Neural crest cell (in vitro differentiated cells): ENCODE measurements around the gene MUC5AC. TPM values are rescaled to one million over a fixed set of nuclear protein-coding genes. Genes with fewer than 3 reads are reported as not detected.

Experiments
- DNase-seq: peaks from one replicate; pipeline ENCODE4 v3.0.0; 2021; ENCODE audit warnings: low read depth, mixed read lengths, low spot score
- H3K27ac Mint-ChIP-seq: one replicate; pipeline ENCODE4 v1.8.0; 2021; ENCODE audit warnings: mild to moderate bottlenecking, mixed read lengths; ENCODE audit not compliant: unreplicated experiment
- H3K27me3 Mint-ChIP-seq: 2 replicates; pipeline ENCODE4 v1.8.0; 2021; ENCODE audit warnings: low read depth, mild to moderate bottlenecking, mixed read lengths
- H3K36me3 Mint-ChIP-seq: 2 replicates; pipeline ENCODE4 v1.8.0; 2021; ENCODE audit warnings: low read depth, mild to moderate bottlenecking, mixed read lengths
- H3K4me1 Mint-ChIP-seq: 2 replicates; pipeline ENCODE4 v1.8.0; 2021; ENCODE audit warnings: mixed read lengths
- H3K4me3 Mint-ChIP-seq: one replicate; pipeline ENCODE4 v1.8.0; 2021; ENCODE audit warnings: mild to moderate bottlenecking, mixed read lengths
- H3K9me3 Mint-ChIP-seq: 2 replicates; pipeline ENCODE4 v1.8.0; 2021; ENCODE audit warnings: mixed read lengths
- CTCF ChIP-seq: fragments of 200-600 bp; sonication (generic); conservative IDR thresholded peaks from 2 replicates; pipeline ENCODE4 v1.5.0; 2021; ENCODE audit warnings: antibody characterized with exemption, mild to moderate bottlenecking
- total RNA-seq: library from RNA; stranded (reverse); gene quantifications from 2 replicates; pipeline ENCODE4 v1.2.1, GENCODE V29; 2021

MUC5AC gene
- total RNA-seq, 1 donor from 2014 or later = not detected

DNA sequence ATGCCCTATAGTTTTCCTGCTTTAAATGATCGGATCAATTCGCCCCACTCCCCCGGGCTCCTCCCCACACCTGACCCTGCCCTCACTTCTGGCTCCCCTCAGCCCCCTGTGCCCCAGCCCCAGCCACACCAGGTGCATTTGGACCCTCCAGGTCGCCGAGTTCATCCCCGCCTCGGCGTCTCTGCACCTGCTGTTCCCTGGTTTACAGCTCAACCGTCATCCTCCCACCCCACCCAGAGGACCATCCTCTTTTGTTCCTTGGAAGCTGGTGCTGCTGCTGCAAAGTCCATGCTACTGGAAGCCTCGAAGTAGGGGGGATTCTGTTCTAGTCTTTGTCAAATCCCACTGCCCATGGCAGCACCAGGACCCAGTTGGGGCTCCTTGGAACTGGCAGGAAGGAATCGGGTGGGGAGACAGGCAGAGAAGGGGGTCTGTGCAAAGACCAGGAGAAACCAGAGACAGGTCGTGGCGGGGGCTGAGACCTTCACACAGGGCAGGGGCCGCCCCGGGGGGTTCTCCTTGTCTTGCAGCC, 60.6 kb downstream of the MUC5AC start:
- no peak for DNase-seq
- H3K27ac Mint-ChIP-seq = no peak overlapping the region
- H3K36me3 Mint-ChIP-seq = no peaks in the 10 kb centered on the region
- no peaks in the 10 kb centered on the region for H3K4me1 Mint-ChIP-seq
- peaks cover 34% of the 10 kb centered on the region for H3K27me3 Mint-ChIP-seq
- TF ChIP-seq CTCF = no peak
- no peak overlapping the region for H3K4me3 Mint-ChIP-seq
- peaks cover 5% of the 10 kb centered on the region for H3K9me3 Mint-ChIP-seq

DNA sequence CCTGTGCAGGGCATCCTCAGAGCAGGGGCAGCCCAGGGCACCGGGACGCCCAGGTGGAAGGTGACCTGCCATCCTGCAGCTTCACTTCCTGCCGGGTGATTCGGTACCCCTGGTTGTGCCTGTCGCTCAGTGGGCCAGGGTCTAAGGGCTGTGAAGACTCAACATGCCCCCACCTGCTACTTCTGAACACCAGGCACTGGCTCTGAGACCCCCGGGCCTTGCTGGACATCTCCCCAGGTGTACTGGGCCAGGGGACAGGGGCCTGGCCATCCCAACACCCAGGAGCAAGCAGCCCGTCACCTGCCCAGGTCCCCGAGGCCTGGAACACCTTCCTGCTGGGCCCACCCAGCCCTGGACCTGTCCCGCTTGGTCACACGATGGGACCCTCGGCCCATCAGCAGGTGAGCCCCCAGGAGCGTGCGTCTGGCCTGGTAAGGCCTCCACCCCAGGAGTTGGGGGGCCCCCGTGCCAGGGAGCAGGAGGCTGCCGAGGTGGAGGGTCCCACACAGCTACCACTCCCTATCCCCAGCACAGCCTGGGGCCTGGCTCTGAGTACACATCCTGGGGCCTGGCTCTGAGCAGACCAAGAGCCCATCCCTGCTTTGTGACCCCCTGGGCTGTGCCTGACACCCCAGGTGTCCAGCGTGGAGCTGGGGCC, 61.2 kb downstream of the MUC5AC start:
- H3K4me1 Mint-ChIP-seq = no peaks in the 10 kb centered on the region
- no peak overlapping the region for H3K27ac Mint-ChIP-seq
- DNase-seq = no peak
- no peak for TF ChIP-seq CTCF
- H3K4me3 Mint-ChIP-seq = no peak overlapping the region
- H3K27me3 Mint-ChIP-seq = peaks cover 30% of the 10 kb centered on the region
- peaks cover 5% of the 10 kb centered on the region for H3K9me3 Mint-ChIP-seq
- H3K36me3 Mint-ChIP-seq = no peaks in the 10 kb centered on the region

DNA sequence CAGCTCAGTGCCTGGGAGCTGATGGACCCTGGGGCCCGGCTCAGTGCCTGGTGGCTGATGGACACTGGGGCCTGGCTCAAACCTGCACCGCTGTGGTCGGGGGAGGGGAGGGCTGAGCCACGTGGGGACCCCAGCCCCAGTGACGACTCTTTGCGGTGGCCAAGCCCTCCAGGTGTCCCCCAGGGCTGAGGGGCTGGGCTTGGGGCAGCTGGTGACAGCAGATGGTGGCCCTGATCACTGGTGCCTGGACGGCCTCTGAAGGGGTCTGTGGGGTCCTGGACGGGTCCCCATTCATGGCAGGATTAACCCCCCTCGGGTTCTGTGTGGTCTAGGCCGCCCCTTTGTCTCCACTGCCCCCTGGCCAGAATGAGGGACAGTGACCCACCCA, 61.7 kb downstream of the MUC5AC start:
- DNase-seq = no peak
- no peaks in the 10 kb centered on the region for H3K4me1 Mint-ChIP-seq

DNA sequence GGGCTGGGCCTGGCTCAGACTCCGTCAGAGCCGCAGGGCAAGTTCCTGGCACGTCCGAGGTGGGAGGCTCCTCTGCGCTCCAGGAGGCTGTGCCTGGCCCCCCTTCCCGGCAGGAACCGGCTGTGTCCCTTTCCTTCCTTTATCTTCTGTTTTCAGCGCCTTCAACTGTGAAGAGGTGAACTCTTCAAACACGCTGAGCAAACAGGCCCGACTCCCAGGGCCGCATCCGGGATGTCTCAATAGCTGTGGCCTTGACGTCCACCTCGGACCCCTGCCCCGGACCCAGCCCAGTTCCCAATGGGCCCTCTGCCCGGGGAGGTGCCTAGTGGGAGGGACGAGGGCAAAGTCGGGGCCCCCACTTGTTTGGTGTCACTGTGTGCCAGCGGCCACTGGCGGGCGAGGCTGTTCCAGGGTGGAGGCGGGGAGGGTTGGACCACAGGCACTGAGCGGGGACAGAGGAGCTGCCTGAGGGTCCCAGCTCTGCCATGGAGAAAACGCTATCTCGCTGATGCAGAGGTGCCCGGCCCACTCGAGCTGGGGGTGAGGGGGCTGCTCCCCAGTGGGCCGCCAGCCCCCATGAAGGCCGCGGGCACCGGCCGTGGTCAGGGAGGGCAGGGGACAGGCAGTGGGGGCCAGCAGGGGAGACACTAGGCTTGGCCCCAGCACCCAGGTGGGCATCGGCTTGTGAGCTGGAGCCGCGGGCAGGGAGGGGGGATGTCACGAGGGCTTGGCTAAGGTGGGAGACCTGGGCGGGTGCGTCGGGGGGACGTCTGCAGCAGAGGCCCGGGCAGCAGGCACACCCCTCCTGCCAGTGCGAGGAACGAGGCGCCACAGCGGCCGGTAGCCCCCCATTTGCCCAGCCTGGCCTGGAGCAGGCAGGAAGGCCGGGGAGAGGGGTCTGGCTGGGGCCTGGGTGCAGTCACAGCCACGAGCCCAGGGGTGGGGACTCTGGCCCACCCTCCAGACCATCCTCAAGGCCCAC, 62.4 kb downstream of the MUC5AC start:
- Mint-ChIP-seq H3K4me3 (no peak overlapping the region), H3K4me1 (no peaks in the 10 kb centered on the region), H3K27ac (no peak overlapping the region), H3K9me3 (no peaks in the 10 kb centered on the region), H3K27me3 (peaks cover 18% of the 10 kb centered on the region), H3K36me3 (no peaks in the 10 kb centered on the region)
- TF ChIP-seq CTCF = no peak
- DNase-seq = no peak

More for the DNA sequence above, 61.7 kb downstream of the MUC5AC start:
- no peak for TF ChIP-seq CTCF
- Mint-ChIP-seq H3K4me3 (no peak overlapping the region), H3K27me3 (peaks cover 25% of the 10 kb centered on the region), H3K27ac (no peak overlapping the region), H3K9me3 (peaks cover 1% of the 10 kb centered on the region), H3K36me3 (no peaks in the 10 kb centered on the region)

DNA sequence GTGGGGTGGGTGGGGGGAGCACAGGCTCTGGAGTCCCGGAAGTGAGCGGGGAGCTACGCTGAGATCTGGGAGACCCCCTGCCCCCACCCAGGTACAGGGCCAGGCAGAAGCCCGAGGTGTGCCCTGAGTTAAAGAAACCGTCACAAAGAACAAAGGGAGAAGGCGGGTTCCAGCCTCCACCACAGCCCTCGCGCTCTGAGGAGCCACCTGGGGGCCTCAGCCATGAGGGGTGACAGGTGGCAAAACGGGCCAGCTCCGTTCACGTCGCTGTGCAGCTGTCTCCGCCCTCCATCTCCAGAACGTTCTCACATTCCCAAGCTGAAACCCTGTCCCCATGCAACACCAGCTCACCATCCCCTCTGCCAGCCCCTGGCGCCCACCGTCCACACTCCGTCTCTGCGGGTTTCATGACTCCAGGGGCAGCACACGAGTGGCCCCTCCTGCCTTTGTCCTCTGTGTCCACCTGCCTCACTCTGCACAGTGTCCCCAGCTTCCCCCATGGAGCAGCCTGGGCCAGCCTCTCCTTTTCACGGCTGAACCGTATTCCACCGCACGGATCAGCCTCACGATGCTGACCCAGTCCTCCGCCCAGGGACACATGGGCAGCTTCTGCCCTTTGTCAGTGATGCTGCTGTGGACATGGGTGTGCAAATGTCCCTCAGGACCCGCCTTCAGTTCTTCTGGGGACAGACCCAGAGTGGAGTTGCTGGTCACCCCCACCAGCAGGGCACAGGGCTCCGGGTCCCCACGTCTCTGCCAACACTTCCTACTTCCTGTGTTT, 63.4 kb downstream of the MUC5AC start:
- Mint-ChIP-seq H3K9me3 (no peaks in the 10 kb centered on the region), H3K36me3 (no peaks in the 10 kb centered on the region), H3K4me1 (no peaks in the 10 kb centered on the region), H3K27me3 (peaks cover 15% of the 10 kb centered on the region), H3K4me3 (no peak overlapping the region), H3K27ac (no peak overlapping the region)
- no peak for DNase-seq
- TF ChIP-seq CTCF = no peak
